Stimulated activated naive CD4-positive, alpha-beta T cell (primary cell): ENCODE data around the gene ZNF787.
A peak's percentile ranks its signal among the peaks of the same experiment; 100 is the strongest.

ENCODE experiments used
- DNase-seq, 6 experiments: peaks; one replicate each; lab custom pipeline; 2025; lab: John Stamatoyannopoulos, UW

Gene ZNF787

DNA sequence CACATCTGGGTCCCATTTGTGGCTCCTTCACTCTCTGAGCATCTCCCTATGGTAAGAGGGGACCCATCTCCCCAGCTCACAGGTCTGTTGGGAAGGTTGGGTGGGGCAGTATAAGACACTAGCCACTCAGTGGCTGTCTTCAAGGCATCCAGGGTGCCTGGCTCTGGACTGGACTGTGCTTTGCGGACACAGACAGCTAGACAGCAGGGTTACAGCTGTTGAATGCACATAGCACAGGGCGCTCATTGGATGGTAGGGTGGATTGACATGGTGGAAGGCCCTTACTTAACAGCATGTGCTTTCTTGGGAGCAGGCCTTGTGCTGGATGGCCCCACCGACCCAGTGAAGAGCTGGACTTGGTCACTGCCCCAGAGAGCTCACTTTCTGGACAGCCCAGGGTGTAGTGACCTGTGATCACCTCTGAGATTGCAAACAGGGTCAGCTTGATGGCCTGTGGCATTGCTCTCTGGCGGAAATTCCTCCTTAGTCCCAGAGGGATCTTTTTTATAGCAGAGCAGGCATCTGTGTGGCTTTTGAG lies 21.9 kb upstream of the ZNF787 start:
- no peak for DNase-seq

DNA sequence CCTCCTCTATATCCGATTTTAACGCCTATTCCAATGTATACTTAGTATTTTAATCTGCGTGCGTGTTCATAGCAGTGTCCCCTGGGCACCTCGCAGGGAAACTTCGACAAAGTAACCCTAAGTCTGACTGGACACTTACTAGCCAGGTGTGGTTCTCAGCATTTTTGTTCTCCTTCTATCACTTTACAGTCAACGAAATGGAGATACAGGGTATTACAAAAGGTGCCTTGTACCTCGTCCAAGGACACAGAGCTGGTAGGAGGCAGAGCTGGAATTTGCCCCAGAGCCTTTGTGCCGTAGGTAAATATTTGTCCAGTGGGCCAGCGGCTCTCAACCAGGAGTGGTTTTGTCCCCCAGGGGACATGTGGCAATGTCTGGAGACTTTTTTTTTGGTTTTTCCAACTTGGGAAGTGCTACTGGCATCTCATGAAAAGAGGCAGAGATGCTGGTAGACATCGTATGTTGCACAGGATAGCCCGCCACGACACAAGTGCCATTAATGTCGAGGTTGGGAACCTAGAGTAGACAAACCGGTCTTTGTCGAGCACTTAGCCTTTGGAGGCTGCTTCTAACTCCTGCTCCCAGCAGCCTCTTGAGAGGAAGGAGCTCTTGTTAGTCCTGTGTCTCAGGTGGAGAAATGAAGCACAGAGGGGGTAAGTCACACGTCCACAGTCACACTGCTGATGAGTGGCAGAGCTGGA lies 21.1 kb upstream of the ZNF787 start:
- DNase-seq = no peak

DNA sequence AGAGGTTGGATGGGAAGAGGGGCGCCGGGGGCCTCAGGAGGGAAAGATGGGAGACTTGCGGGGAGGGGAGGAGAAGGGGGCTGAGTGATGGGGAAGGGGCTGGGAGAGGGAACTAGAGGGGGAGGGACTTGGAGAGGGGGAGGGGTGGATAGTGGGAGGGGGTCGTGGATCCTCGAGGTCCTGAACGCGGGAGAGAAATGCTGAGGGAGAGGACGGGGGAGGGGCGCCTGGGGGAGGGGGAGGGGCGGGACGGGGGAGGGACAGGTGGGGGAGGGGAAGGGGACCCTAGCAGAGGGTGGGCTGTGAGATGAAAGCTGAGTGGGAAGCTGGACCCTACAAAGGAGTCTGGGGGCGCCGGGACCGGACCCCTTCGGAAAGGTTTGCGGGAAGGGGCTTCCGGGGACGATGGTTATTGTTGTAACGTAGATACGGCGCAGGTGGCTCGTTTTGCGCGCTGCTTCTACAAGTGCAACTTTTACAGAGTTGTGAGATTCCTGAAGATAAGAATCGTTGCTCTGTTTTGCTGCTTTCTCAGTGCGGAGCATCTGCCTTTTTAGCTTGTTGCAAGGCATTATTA lies 20.4 kb upstream of the ZNF787 start:
- peak; percentile 27 to 70 (median 46) for DNase-seq

DNA sequence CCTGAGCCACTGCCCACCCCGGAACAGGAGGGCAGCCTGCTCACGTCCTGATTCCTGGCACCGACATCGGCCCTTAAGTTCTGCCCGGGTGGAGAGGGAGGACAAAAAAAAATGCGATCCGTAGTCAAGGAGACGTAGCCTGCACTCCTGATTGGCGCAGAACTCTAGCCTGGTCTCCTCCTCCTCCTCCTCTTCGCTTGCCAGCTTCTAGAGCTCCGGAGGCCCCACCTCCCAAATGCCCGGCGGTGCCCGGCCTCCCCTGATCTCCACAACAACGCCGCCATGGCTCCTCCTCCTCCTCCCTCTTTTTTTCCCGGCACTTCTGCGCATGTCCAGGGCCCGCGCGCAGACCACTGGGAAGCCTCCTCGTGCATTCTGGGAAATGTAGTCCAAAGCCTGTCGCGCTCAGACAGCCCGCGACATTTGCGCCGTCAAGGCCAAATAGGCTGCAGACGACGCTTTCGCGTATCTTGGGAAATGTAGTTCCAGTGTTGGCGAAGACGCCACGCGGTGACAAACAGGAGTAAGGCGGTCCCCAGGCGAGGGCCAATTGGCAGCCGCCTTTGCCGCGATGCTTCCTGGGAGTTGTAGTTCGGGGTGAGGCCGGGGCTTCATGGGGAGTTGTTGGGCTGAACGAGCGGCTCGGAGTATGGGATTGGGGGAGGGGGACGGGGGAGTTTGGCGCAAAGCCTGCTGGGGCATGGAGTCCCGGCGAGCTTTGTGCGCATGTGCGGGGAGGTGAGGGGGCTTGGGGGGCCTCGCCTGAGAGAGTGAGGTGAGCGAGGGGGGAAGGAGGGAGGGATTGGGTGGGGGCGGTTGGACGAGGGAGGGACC lies 19.7 kb upstream of the ZNF787 start, which contains the start of gene ZNF444:
Gene ZNF444 (plus strand): TSS at position 705 of the 834 bp plus-strand sequence. CDS start 5,625 bp downstream, outside the sequence.
- DNase-seq = peak; percentile 99 to 100 (median 100)

DNA sequence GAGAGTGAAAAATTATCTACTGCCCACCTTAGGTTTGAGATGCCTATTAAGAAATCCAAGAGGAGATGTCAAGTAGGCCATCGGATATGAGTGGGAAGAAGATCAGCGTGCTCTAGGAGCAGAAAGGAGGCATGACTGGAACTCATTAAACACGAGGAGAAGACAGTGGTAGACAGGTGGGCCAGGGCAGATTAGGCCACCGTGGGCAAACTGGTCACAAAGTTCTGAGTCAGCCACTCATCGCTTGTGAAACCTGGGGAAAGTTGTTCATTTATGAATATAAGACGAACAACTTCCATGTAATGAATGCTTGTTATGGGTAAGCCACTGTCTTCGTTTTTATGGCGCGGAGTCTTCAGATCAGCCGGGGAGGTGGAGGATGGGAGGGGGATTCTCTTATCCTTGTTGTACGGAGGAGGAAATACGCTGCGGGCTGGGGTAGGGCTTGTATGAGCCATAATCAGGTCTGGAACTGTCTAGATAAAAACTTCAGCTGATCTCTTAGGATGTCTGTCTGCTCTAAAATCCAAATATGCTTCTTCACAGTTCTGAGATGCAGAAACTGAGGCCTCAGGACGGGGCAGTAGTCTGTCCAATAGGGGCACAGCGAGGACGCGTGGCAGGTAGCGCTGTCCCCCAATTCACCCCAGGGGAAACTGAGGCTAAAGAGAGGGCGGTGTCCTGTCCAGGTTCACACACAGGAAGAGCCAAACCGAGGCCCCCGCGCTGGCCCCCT lies 18.9 kb upstream of the ZNF787 start:
- peak in 2 of 6 experiments; percentile 9 to 22 for DNase-seq

DNA sequence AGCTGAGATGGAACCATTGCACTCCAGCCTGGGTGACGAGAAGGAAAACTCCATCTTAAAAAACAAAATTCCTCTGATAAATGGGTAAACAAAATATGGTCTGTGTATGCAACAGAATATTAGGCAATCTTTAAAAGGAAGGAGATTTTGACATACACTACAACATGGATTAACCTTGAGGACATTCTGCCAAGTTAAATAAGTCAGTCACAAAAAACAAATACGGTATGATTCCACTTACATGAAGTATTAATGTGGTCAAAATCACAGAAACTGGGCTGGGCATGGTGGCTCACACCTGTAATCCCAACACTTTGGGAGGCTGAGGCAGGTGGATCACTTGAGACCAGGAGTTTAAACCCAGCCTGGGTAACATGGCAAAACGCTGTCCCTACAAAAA lies 17.0 kb upstream of the ZNF787 start:
- DNase-seq = no peak

DNA sequence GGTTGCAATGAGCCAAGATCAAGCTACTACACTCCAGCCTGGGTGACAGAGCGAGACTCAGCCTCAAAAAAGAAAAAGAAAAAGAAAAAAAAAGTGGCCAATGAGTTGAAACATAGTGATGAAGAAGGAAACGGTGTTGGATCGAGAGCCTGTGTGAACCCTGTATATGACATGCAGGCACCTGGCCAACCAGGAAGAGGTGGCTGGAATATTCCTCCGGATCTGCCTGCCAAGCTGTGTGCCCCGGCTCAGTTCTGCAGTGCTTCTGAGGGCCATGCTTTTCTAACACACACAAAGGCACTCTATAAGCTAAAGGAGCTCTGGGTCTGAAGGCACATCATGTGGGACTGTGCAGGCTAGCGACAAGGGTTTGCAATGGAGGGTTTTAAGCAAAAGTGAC lies 16.3 kb upstream of the ZNF787 start:
- DNase-seq = no peak

DNA sequence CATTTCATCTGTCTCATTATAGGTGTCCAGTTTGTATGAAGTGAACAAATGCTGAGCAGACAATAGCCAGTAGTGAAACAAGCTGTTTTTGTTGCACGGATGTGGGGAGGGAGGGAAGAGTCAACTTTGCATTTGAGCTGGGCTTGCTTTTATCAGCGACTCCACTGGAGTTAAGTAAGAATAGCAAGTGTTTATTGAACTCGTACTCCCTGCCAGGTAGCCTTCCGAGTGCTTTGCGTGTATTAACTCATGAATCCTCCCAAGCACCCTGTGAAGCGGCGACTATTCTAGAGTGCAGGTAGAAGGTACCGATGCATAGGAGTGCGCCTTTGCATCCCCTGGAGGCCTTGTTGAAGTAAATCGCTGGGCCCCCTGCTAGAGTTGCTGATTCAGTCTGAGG lies 15.3 kb upstream of the ZNF787 start:
- no peak for DNase-seq

DNA sequence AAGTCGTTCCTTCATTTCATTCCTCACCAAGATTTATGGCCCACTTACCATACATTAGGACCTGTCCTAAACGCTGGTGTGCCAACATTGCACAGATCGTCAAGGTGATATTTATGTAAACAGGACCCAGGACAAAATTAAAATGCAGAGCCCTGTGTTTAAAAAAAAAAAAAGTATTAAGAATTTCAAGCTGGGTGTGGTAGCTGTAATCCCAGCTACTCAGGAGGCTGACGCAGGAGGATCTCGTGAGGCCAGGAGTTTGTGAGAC lies 13.5 kb upstream of the ZNF787 start:
- no peak for DNase-seq

DNA sequence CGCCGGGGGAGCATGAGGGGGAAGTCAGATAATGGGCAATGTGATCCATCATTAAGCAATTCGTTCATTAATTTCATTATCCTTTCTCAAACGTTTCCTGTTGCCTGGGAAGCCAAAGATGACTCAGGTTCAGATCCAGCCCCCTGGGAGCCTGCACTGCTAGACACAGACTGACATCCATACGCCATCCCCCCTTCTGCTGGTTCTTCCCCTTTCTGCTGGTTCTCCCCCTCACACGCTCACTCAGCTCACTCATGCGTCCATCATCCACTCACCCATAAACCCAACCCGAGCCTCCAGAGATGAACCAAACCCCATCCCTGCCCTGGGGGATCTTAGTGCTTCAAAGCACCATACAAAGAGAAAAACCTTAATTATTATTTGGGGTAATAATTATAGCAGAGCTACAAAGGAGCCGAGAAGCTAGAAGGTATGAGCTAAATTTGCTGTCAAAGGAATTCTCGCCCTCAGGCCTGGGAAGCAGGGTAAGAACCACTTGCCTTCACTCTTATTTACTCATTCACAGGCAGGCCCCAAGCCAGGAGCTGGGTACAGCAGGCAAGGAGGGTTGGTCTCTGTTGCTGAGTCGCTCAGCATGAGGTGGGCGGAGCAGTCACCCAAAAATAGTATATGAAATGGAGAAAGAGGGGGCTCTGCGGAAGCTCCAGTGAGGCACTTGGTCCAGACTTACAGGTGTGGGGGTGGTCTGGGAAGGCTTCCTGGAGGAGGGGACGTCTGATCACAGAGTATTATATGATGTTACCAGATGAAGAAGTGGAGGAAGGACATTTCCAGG lies 13.0 kb upstream of the ZNF787 start:
- no peak for DNase-seq

DNA sequence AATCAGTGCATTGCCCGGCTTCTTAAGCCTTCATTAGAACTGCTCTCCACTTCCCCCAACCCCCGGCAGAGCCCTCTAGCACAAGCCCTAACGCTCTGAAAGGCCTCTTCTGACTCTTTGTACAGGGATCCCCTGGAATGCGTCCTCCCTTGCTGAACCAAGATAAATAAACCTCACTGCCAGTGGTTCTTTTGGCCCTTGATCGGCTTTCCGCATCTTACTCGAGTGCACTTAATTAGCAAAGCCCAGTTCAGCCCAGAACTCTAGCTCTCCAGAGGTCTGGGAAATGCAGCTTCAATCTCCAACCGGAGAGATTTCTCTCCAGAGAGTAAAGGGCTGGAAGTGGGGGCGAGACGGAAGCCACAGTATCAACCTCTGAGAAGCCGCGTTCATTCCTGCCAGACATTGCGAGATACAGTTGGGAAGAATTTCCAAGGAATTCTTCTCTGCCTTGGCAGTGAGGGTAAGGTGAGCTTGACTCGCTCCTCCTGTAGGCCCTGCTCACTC lies 11.3 kb upstream of the ZNF787 start:
- DNase-seq = no peak

DNA sequence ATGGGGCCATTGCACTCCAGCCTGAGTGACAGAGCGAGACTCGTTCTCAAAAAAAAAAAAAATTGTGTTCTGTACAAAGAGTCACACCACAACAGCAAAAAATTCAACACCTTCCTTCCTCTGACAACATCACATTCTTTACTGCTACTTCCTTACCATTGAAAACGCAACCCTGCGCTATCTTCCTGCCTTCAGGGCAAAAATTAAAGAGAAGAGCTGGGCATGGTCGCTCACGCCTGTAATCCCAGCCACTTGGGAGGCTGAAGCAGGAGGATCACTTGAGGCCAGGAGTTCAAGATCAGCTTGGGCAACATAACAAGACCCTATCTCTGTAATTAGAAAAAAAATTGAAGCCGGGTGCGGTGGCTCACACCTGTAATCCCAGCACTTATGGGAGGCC lies 10.6 kb upstream of the ZNF787 start:
- DNase-seq = no peak

DNA sequence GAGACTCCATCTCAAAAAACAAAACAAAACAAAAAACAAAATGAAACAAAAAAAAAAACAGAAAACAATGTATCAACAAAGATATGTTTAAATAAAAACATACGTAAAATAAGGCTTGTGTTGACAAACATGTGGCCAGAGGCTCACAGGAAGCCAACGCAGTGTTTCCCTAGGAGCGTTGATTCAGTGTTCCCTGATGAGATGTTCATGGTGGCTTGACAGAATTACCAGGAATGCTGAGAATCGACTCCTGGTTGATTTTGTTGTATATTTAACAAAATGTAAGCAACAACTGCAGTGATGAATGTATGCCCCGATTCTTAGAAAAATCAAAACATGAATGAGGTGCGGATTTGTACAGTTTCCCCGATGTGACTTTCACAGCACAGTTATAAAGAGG lies 8.9 kb upstream of the ZNF787 start:
- no peak for DNase-seq

DNA sequence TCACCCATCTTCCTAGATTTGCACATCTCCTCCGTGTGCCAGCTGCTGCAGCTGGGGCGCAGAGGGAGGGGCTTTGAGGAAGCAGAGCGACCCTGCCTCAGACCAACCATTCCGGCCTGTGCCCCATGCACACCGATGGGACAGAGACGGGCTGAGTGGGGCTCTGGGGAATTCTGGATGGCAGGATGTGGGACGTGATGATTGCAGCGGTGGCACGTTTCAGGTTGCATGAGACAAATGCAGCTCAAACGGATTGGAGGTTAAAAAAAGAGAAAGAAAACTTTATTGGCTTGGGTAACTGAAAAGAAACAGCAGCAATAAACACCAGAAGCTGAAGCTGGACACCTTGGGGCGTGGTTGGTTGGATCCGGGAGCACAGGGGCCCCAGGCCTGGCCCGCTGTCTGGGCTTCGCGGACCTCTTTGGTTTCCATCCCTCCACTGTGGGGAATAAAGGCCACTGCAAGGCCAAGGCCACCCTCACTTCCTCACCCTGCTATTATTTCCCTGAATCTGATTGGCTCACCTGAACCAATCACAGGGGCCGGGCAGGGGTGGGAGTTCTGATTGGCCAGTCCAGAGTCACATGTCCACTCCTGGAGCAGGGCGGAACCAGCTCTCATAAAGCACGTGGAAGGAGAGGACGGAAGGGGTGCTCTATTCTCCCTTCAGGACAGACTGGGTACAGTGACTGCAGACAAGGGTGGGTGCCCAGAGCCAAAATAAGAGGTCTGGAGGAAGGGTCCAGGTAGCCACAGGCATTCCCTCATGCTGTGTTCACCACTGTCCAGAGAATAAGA lies 6.1 kb upstream of the ZNF787 start:
- no peak for DNase-seq

DNA sequence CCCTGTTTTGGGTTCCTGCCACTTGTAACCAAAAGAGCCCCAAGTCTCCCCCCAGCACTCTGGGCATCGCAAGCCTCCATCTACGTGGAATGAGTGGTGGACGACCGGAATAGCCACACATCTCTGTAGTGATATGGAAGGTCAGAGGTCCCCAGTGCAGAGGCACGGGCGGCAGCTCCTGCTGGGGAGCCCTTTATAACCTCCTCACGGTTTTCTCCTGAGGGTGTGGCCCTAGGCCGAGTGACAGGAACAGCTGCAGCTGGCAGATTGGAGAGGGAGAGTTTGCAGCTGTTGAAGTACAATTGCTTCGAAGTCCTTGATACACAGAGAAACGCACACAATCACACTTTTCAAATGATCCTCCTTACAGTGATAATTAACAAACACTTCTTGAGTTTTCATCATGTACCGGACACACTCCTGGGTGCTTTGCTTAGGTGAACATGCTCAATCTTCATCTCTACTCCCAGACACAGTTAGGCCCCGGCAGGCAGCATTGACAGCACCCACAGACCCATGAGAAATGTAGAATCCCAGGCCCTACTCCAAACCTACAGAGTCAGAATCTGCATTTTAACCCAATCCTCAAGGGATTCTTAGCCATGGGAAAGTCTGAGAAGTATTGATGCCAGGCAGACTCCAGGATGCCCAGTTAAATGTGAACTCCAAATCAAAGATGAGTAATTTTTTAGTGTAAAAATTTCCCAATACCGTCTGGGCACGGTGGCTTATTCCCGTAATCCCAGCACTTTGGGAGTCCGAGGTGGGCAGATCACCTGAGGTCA lies 4.9 kb upstream of the ZNF787 start:
- no peak for DNase-seq

DNA sequence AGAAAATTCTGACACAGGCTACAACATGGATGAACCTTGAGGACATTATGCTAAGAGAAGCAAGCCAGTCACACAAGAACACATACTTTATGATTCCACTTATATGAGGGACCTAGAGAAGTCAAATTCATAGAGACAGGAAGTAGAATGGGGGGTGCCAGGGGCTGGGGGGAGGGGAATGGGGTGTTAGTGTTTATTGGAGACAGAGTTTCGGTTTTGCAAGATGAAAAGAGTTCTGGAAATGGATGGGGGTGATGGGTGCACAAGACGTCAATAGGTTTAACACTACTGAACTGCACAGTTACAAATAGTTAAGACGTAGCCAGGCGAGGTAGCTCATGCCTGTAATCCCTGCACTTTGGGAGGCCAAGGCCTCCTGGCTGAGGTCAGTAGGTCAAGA lies 3.5 kb upstream of the ZNF787 start:
- DNase-seq = peak; percentile 8 to 80 (median 62)

DNA sequence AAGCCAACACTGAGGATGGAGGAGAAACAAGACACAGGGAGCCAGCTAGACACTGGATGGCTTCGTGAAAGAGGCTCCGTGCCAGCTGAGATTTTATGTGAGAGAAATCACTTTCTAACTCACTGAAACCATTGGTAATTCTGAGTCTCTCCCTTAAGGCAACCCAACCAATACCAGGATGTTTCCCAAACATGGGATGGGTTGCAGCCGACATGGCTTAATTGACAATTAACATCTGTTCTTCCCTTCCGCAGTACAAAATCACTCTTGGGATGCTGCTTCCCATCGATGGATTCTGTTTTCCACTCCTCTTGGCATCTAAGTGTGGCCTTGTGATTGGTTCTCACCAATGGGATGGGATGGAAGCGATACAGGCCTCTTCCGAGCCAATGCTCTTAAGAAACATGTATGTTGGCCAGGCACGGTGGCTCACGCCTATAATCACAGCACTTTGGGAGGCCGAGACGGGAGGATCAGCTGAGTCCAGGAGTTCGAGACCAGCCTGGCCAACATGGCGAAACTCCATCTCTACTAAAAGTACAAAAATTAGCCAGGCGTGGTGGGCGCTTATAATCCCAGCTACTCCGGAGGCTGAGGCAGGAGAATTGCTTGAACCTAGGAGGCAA lies 2.3 kb upstream of the ZNF787 start:
- DNase-seq = no peak

DNA sequence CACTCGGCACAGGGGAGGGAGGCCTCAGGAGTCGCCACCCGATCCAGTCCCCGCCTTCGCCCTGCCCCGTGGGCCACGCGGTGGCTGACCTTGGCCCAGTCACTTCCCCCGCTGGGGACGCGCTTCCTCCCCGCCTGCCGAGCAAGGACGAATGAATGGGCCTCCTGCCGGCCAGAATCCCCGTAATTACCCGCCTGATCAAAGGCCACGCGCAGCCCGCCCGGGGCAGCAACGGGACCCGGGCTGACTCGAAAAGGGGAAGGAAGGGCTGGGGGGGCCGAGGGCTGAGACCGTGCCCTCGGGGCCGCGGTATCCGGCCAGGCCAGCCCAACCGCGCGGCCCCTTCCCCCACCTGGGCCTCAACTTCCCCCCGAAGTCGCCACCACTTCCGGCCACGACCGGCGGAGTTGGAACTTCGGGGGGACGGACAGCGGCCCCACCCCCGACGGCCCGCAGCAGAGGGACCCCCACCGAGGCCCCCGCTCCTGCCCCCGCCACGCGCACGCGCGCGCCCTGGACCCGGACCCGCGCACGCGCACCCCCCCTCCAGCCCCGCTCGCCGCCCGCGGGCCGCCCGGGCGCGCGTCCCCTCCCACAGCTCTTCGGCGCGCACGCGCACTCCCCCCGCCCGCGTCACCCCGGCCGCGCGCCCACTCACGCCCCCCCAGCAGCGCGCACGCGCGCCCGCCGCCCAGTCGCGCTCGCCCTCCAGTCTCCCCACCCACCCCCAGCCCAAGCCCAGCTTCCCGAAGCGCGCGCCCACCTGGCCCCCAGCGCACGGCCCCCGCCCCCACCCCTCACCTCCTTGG lies 520 bp downstream of the ZNF787 start:
- DNase-seq = peak; percentile 48 to 82 (median 74)
